Spleen (tissue), 7 donors: Measurements from ENCODE around the gene MEGF6.

Experiments
- CTCF ChIP-seq, 11 experiments: fragments of 200-600 bp in 7 of 11; fragments of 450-650 bp in 4 of 11; sonication (generic) in 4 of 11; IDR thresholded peaks in 8 of 11; conservative IDR thresholded peaks in 3 of 11; 1 replicate in 7 of 11; 2 replicates in 4 of 11; pipeline versions ENCODE4 v1.4.0 to v1.8.0; 2016 to 2021; ENCODE audit warnings: antibody characterized with exemption in 11 of 11, inconsistent platforms in 4 of 11, mild to moderate bottlenecking in 1 of 11
- POLR2AphosphoS5 ChIP-seq, 3 donors: sonication (generic); formaldehyde crosslinking; IDR thresholded peaks; one replicate each; pipeline ENCODE4 v1.5.1; 2017; ENCODE audit warnings: antibody characterized with exemption in 3 of 3
- donor health status: DM: no; HTN: no; CAD: no; lungs with moderate emphysema.
- donor health status: DM: no; HTN: no; CAD: no.
- donor health status: DM: no; HTN: no; CAD: no.

- no peak for TF ChIP-seq CTCF (IDR thresholded peaks at IDR 0.05 in 8 of 11, conservative IDR thresholded peaks at IDR 0.05 in 3 of 11)
- TF ChIP-seq POLR2AphosphoS5 (IDR thresholded peaks at IDR 0.05) = no peak
Observed at GRCh38 chr1:3590951-3591865, 20.1 kb downstream of the MEGF6 start.
